ENCODE results near the gene UGT1A6.

UGT1A6 gene

GRCh38 chr2:233758141-233758540 lies 65.5 kb downstream of the UGT1A6 start:
- Histone ChIP-seq H3K9me3 (ENCODE audit: insufficient read depth, low read length) (no peaks in the 10 kb centered on the region), H2AFZ (ENCODE audit: low read depth, low read length) (no peak overlapping the region), H3K36me3 (replicated peaks; ENCODE audit: low read depth, low read length) (no peaks in the 10 kb centered on the region), H3K79me2 (ENCODE audit: low read length) (no peaks in the 10 kb centered on the region), H3K4me1 (ENCODE audit: low read length) (no peaks in the 10 kb centered on the region), H3K4me3 (ENCODE audit: low read length) (no peak overlapping the region), H3K9ac (ENCODE audit: low read length) (no peak overlapping the region), H4K20me1 (ENCODE audit: insufficient read depth, low read length) (no peaks in the 10 kb centered on the region), H3K27ac (ENCODE audit: low read length) (no peak overlapping the region), H3K4me2 (ENCODE audit: low read length) (no peak overlapping the region), H3K27me3 (ENCODE audit: low read depth, low read length) (no peaks in the 10 kb centered on the region)
- TF ChIP-seq CTCF (IDR thresholded peaks at IDR 0.05; ENCODE audit: low read depth, low read length) (no peak), EZH2phosphoT487 (IDR thresholded peaks at IDR 0.05; ENCODE audit: low read depth) (no peak)

DNA sequence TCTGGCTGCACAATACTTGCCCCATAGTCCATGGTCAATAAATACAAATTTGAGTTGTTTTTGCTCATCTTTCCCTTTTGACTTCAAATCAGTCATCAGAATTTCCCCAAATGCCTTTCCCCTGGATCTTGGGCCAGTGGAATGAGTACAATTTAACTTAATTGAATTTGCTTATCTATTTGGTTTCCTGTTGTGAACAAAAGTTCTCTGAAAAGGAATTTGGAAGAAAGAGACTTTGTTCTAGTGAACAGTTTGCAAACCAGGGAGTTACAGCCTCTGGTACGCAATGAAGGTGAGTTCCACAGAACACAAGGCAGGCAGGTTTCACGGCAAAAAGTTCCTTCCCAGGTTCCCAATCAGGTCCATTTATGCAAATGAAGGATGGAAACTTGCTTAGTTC lies 66.2 kb downstream of the UGT1A6 start:
- H3K4me1 ChIP-seq (ENCODE audit: low read length): no peaks in the 10 kb centered on the region
- H3K27ac ChIP-seq (ENCODE audit: low read length): no peak overlapping the region
- TF ChIP-seq EZH2phosphoT487 (IDR thresholded peaks at IDR 0.05; ENCODE audit: low read depth) (no peak), CTCF (IDR thresholded peaks at IDR 0.05; ENCODE audit: low read depth, low read length) (no peak)
- H3K9me3 ChIP-seq (ENCODE audit: insufficient read depth, low read length): no peaks in the 10 kb centered on the region
- no peak overlapping the region for H3K4me3 ChIP-seq (ENCODE audit: low read length)
- H3K9ac ChIP-seq (ENCODE audit: low read length): no peak overlapping the region
- no peaks in the 10 kb centered on the region for H4K20me1 ChIP-seq (ENCODE audit: insufficient read depth, low read length)
- no peaks in the 10 kb centered on the region for H3K36me3 ChIP-seq (replicated peaks; ENCODE audit: low read depth, low read length)
- H3K27me3 ChIP-seq (ENCODE audit: low read depth, low read length): peaks cover 4% of the 10 kb centered on the region; the same call in 1 of the 2 replicates
- no peak overlapping the region for H3K4me2 ChIP-seq (ENCODE audit: low read length)
- no peaks in the 10 kb centered on the region for H3K79me2 ChIP-seq (ENCODE audit: low read length)
- no peak overlapping the region for H2AFZ ChIP-seq (ENCODE audit: low read depth, low read length)

GRCh38 chr2:233760043-233760442 lies 67.4 kb downstream of the UGT1A6 start, which contains the start of gene UGT1A1:
Gene UGT1A1 (plus strand): TSS chr2:233760270. CDS start chr2:233760288, 18 bp downstream.
- Histone ChIP-seq H3K79me2 (ENCODE audit: low read length) (no peaks in the 10 kb centered on the region), H3K4me1 (ENCODE audit: low read length) (no peaks in the 10 kb centered on the region), H3K4me2 (ENCODE audit: low read length) (no peak within 1 kb of the TSS), H3K27me3 (ENCODE audit: low read depth, low read length) (peaks cover 11% of the 10 kb centered on the region; the same call in 1 of the 2 replicates), H3K9me3 (ENCODE audit: insufficient read depth, low read length) (no peaks in the 10 kb centered on the region), H4K20me1 (ENCODE audit: insufficient read depth, low read length) (no peaks in the 10 kb centered on the region), H3K27ac (ENCODE audit: low read length) (no peak within 1 kb of the TSS), H2AFZ (ENCODE audit: low read depth, low read length) (no peak within 1 kb of the TSS), H3K36me3 (replicated peaks; ENCODE audit: low read depth, low read length) (no peaks in the 10 kb centered on the region), H3K4me3 (ENCODE audit: low read length) (no peak within 1 kb of the TSS), H3K9ac (ENCODE audit: low read length) (no peak within 1 kb of the TSS)
- TF ChIP-seq EZH2phosphoT487 (IDR thresholded peaks at IDR 0.05; ENCODE audit: low read depth) (no peak), CTCF (IDR thresholded peaks at IDR 0.05; ENCODE audit: low read depth, low read length) (no peak)

GRCh38 chr2:233761040-233761769 lies 68.5 kb downstream of the UGT1A6 start:
- H3K79me2 ChIP-seq (ENCODE audit: low read length): no peaks in the 10 kb centered on the region
- no peak overlapping the region for H3K4me2 ChIP-seq (ENCODE audit: low read length)
- no peak overlapping the region for H3K9ac ChIP-seq (ENCODE audit: low read length)
- TF ChIP-seq EZH2phosphoT487 (IDR thresholded peaks at IDR 0.05; ENCODE audit: low read depth) (no peak), CTCF (IDR thresholded peaks at IDR 0.05; ENCODE audit: low read depth, low read length) (no peak)
- peaks cover 11% of the 10 kb centered on the region; the same call in 1 of the 2 replicates for H3K27me3 ChIP-seq (ENCODE audit: low read depth, low read length)
- H3K27ac ChIP-seq (ENCODE audit: low read length): no peak overlapping the region
- H3K4me3 ChIP-seq (ENCODE audit: low read length): no peak overlapping the region
- H2AFZ ChIP-seq (ENCODE audit: low read depth, low read length): no peak overlapping the region
- H3K4me1 ChIP-seq (ENCODE audit: low read length): no peaks in the 10 kb centered on the region
- no peaks in the 10 kb centered on the region for H3K9me3 ChIP-seq (ENCODE audit: insufficient read depth, low read length)
- no peaks in the 10 kb centered on the region for H3K36me3 ChIP-seq (replicated peaks; ENCODE audit: low read depth, low read length)
- H4K20me1 ChIP-seq (ENCODE audit: insufficient read depth, low read length): no peaks in the 10 kb centered on the region
